Retinal pigment epithelial cell (primary cell): ENCODE data around the gene NAA38.

ENCODE experiments used
- DNase-seq: peaks from one replicate; pipeline ENCODE4 v3.0.0-alpha.2; 2010; ENCODE audit warnings: low read depth
- H3K4me3 ChIP-seq: 2 replicates; pipeline ENCODE4 v1.5.1; 2011; ENCODE audit warnings: mild to moderate bottlenecking, low read length, control low read depth, moderate library complexity
- CTCF ChIP-seq: conservative IDR thresholded peaks from 2 replicates; pipeline ENCODE4 v1.5.1; 2011; ENCODE audit warnings: low read depth, low read length, control low read depth, inconsistent platforms

The NAA38 gene

GRCh38 chr17:7846063-7846735 lies 11.2 kb downstream of the NAA38 start:
- no peak for TF ChIP-seq CTCF
- no peak overlapping the region for H3K4me3 ChIP-seq
- DNase-seq = no peak

GRCh38 chr17:7845359-7846062 lies 11.8 kb downstream of the NAA38 start:
- no peak for DNase-seq
- H3K4me3 ChIP-seq = peak overlapping the region; percentile 82
- no peak for TF ChIP-seq CTCF

GRCh38 chr17:7844292-7845154 lies 12.8 kb downstream of the NAA38 start:
- peak; percentile 83 for DNase-seq
- H3K4me3 ChIP-seq = peak overlapping the region; percentile 82
- no peak for TF ChIP-seq CTCF

- TF ChIP-seq CTCF = no peak
- DNase-seq = no peak
Measured at GRCh38 chr17:7843536-7844291, 13.6 kb downstream of the NAA38 start.

GRCh38 chr17:7843257-7843535 lies 14.2 kb downstream of the NAA38 start:
- H3K4me3 ChIP-seq = peak overlapping the region; percentile 82
- no peak for DNase-seq
- no peak for TF ChIP-seq CTCF

More at GRCh38 chr17:7843536-7844291, 13.6 kb downstream of the NAA38 start:
- peak overlapping the region; percentile 82 for H3K4me3 ChIP-seq

- no peak for TF ChIP-seq CTCF
- peak overlapping the region; percentile 82 for H3K4me3 ChIP-seq
- no peak for DNase-seq
Measured at GRCh38 chr17:7842380-7843256, 14.7 kb downstream of the NAA38 start.
